Endodermal cell (in vitro differentiated cells): ENCODE measurements around the gene TRIM46. TPM values are rescaled to one million over a fixed set of nuclear protein-coding genes. Genes with fewer than 3 reads are reported as not detected.

Experiments used
- total RNA-seq, 2 donors: library from RNA; stranded (reverse); fragmentation: NEBNext Ultra II Directional in 1 of 2; extraction: Animal tissue kit (Norgen Biotek cat#: 25700) in 1 of 2; gene quantifications; 2 replicates in 1 of 2; 3 replicates in 1 of 2; pipeline ENCODE4 v1.2.1, GENCODE V29; 2021

Gene TRIM46
- total RNA-seq, 2 donors from 2014 or later: 5.1 to 7.1 TPM

Other genes with a start within 250 kb of the TRIM46 start
- 10 to 100 TPM; 16.0 to 16.4 TPM for gene PMVK, start 237.1 kb upstream of the TRIM46 start, total RNA-seq
- gene PBXIP1, start 217.8 kb upstream of the TRIM46 start, total RNA-seq: 10 to 100 TPM; 42.5 to 61.3 TPM
- gene PYGO2, start 212.1 kb upstream of the TRIM46 start, total RNA-seq: 10 to 100 TPM; 33.4 to 40.4 TPM
- 100 to 1,000 TPM; 157 to 231 TPM for gene SHC1, start 203.1 kb upstream of the TRIM46 start, total RNA-seq
- gene CKS1B, start 199.2 kb upstream of the TRIM46 start, total RNA-seq: 100 to 1,000 TPM; 145 to 229 TPM
- gene FLAD1, start 190.5 kb upstream of the TRIM46 start, total RNA-seq: 10 to 100 TPM; 61.9 to 65.0 TPM
- gene LENEP, start 180.3 kb upstream of the TRIM46 start, total RNA-seq: 1 to 10 TPM in 1 of 2 donors, not detected in 1; 2.0 TPM
- gene ZBTB7B, start 171.0 kb upstream of the TRIM46 start, total RNA-seq: 10 to 100 TPM; 21.2 to 23.3 TPM
- 1 to 10 TPM in 1 of 2 donors, under 1 TPM in 1; 0.44 to 2.0 TPM for gene DCST2, start 140.1 kb upstream of the TRIM46 start, total RNA-seq
- not detected for gene DCST1, start 140.0 kb upstream of the TRIM46 start, total RNA-seq
- 10 to 100 TPM; 13.4 to 16.5 TPM for gene ADAM15, start 122.5 kb upstream of the TRIM46 start, total RNA-seq
- 10 to 100 TPM; 15.9 to 17.9 TPM for gene EFNA4, start 110.1 kb upstream of the TRIM46 start, total RNA-seq
- gene EFNA3, start 95.0 kb upstream of the TRIM46 start, total RNA-seq: 1 to 10 TPM; 3.1 to 6.0 TPM
- 1 to 10 TPM; 3.6 to 5.0 TPM for gene EFNA1, start 46.0 kb upstream of the TRIM46 start, total RNA-seq
- gene SLC50A1, start 38.0 kb upstream of the TRIM46 start, total RNA-seq: 10 to 100 TPM; 25.1 to 29.8 TPM
- gene DPM3, start 33.3 kb upstream of the TRIM46 start, total RNA-seq: 10 to 100 TPM; 48.8 to 73.4 TPM
- gene KRTCAP2, start 545 bp upstream of the TRIM46 start, total RNA-seq: 100 to 1,000 TPM; 143 to 152 TPM
- 10 to 100 TPM; 17.6 to 27.9 TPM for gene THBS3, start 34.0 kb downstream of the TRIM46 start, total RNA-seq
- 10 to 100 TPM; 47.3 to 63.2 TPM for gene MTX1, start 34.8 kb downstream of the TRIM46 start, total RNA-seq
- gene ENTREP3, start 81.6 kb downstream of the TRIM46 start, total RNA-seq: 10 to 100 TPM; 49.5 to 65.9 TPM
- gene SCAMP3, start 88.5 kb downstream of the TRIM46 start, total RNA-seq: 10 to 100 TPM; 56.1 TPM
- 10 to 100 TPM; 69.8 to 82.3 TPM for gene CLK2, start 99.7 kb downstream of the TRIM46 start, total RNA-seq
- gene HCN3, start 103.6 kb downstream of the TRIM46 start, total RNA-seq: 1 to 10 TPM; 8.7 to 9.2 TPM
- gene PKLR, start 127.6 kb downstream of the TRIM46 start, total RNA-seq: under 1 TPM in 1 of 2 donors, not detected in 1; 0.40 TPM
- 100 to 1,000 TPM; 247 to 250 TPM for gene FDPS, start 135.0 kb downstream of the TRIM46 start, total RNA-seq
- gene RUSC1, start 147.0 kb downstream of the TRIM46 start, total RNA-seq: 10 to 100 TPM; 74.5 to 83.8 TPM